NCI-H2196 treated with DMSO at 0.1 percent for 48 hours (cell line): ENCODE measurements around the gene FBF1.

Experiments
- DNase-seq: peaks from one replicate; lab custom pipeline; 2025; ENCODE audit not compliant: unreplicated experiment; lab: John Stamatoyannopoulos, UW

Gene FBF1

GRCh38 chr17:75917141-75917916 is 23.5 kb downstream of the FBF1 start:
- no peak for DNase-seq

- DNase-seq: no peak
Measured at GRCh38 chr17:75915268-75915667, 25.6 kb downstream of the FBF1 start.

- no peak for DNase-seq
Measured at GRCh38 chr17:75914643-75915267, 26.1 kb downstream of the FBF1 start.

- no peak for DNase-seq
Measured at GRCh38 chr17:75913537-75914210, 27.2 kb downstream of the FBF1 start.

- DNase-seq: peak; percentile 81
Measured at GRCh38 chr17:75910699-75911098, 30.1 kb downstream of the FBF1 start.

- DNase-seq: peak; percentile 97
Measured at GRCh38 chr17:75909812-75910274, 31.0 kb downstream of the FBF1 start.

GRCh38 chr17:75909051-75909811 is 31.6 kb downstream of the FBF1 start:
- DNase-seq: peak; percentile 98

GRCh38 chr17:75908201-75908600 is 32.6 kb downstream of the FBF1 start:
- peak; percentile 56 for DNase-seq

- DNase-seq: no peak
Measured at GRCh38 chr17:75906143-75906884, 34.5 kb downstream of the FBF1 start.

GRCh38 chr17:75904749-75905521 is 35.9 kb downstream of the FBF1 start, which contains the start of gene MRPL38:
Gene MRPL38 (minus strand): TSS chr17:75904884. CDS start chr17:75904875, 9 bp downstream.
- DNase-seq: peak; percentile 98

- no peak for DNase-seq
Measured at GRCh38 chr17:75902406-75902805, 38.4 kb downstream of the FBF1 start.

- DNase-seq: no peak
Measured at GRCh38 chr17:75901727-75902126, 39.1 kb downstream of the FBF1 start.

- DNase-seq: no peak
Measured at GRCh38 chr17:75900691-75901533, 39.9 kb downstream of the FBF1 start.

GRCh38 chr17:75899767-75900468 is 40.9 kb downstream of the FBF1 start:
- DNase-seq: no peak

GRCh38 chr17:75899353-75899752 is 41.5 kb downstream of the FBF1 start:
- no peak for DNase-seq

GRCh38 chr17:75898791-75899190 is 42.1 kb downstream of the FBF1 start:
- no peak for DNase-seq

GRCh38 chr17:75898065-75898464 is 42.8 kb downstream of the FBF1 start:
- no peak for DNase-seq
